ENCODE measurements around the gene PTPRCAP.

The PTPRCAP gene

GRCh38 chr11:67453816-67454732 lies 16.6 kb upstream of the PTPRCAP start:
- Histone ChIP-seq H3K36me3 (no peaks in the 10 kb centered on the region), H3K27me3 (no peaks in the 10 kb centered on the region), H3K4me3 (no peak overlapping the region), H3K9me3 (no peaks in the 10 kb centered on the region), H3K27ac (no peak overlapping the region), H3K4me1 (no peaks in the 10 kb centered on the region)
- intact Hi-C loops (cut with DNase I; ENCODE audit: low total_unique reads): no loop called here
- DNase-seq: no peak
- TF ChIP-seq CTCF (IDR thresholded peaks at IDR 0.05): no peak

GRCh38 chr11:67452141-67452952 lies 14.9 kb upstream of the PTPRCAP start, which contains the start of gene GPR152:
TSS of gene GPR152 (minus strand) at chr11:67452729. CDS start at chr11:67452724, 5 bp downstream.
- intact Hi-C loops (cut with DNase I; ENCODE audit: low total_unique reads): no loop called here
- DNase-seq: no peak
- Histone ChIP-seq H3K27ac (no peak within 1 kb of the TSS), H3K4me1 (no peaks in the 10 kb centered on the region), H3K36me3 (no peaks in the 10 kb centered on the region), H3K27me3 (no peaks in the 10 kb centered on the region), H3K9me3 (no peaks in the 10 kb centered on the region), H3K4me3 (no peak within 1 kb of the TSS)
- TF ChIP-seq CTCF (IDR thresholded peaks at IDR 0.05): no peak

DNA sequence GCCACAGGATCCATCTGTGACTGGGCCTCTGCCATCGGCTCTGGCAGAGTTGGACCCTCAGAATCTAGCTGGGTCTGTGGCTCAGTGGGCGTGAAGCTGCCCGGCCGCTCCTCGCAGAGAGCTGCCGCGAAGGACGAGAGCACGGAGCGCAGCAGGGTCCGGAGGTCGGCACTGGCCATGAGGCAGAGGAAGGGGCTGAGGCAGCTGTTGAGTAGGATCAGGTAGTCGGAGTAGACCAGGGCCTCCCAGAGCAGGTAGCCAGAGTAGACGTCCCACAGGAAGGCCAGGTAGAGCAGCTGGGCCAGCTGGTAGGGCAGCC lies 14.1 kb upstream of the PTPRCAP start:
- TF ChIP-seq CTCF (IDR thresholded peaks at IDR 0.05): no peak
- no peaks in the 10 kb centered on the region for H3K36me3 ChIP-seq
- H3K27ac ChIP-seq: no peak overlapping the region
- DNase-seq: no peak
- H3K4me1 ChIP-seq: no peaks in the 10 kb centered on the region
- intact Hi-C loops (cut with DNase I; ENCODE audit: low total_unique reads): no loop called here
- no peak overlapping the region for H3K4me3 ChIP-seq
- H3K9me3 ChIP-seq: no peaks in the 10 kb centered on the region
- no peaks in the 10 kb centered on the region for H3K27me3 ChIP-seq

- Histone ChIP-seq H3K27ac (no peak overlapping the region), H3K36me3 (no peaks in the 10 kb centered on the region), H3K4me3 (no peak overlapping the region), H3K27me3 (no peaks in the 10 kb centered on the region), H3K9me3 (no peaks in the 10 kb centered on the region), H3K4me1 (no peaks in the 10 kb centered on the region)
- no peak for TF ChIP-seq CTCF (IDR thresholded peaks at IDR 0.05)
- intact Hi-C loops (cut with DNase I; ENCODE audit: low total_unique reads): no loop called here
- DNase-seq: no peak
These were observed 13.5 kb upstream of the PTPRCAP start for GRCh38 chr11:67450796-67451657.

- no peak for DNase-seq
- H3K27ac ChIP-seq: no peak overlapping the region
- peaks cover 0 to 4% (median under 1%) of the 10 kb centered on the region in 4 donors for H3K4me1 ChIP-seq
- H3K27me3 ChIP-seq: no peaks in the 10 kb centered on the region
- intact Hi-C loops (cut with DNase I; ENCODE audit: low total_unique reads): no loop called here
- H3K36me3 ChIP-seq: no peaks in the 10 kb centered on the region
- H3K4me3 ChIP-seq: no peak overlapping the region
- TF ChIP-seq CTCF (IDR thresholded peaks at IDR 0.05): no peak
- no peaks in the 10 kb centered on the region for H3K9me3 ChIP-seq
These were observed 11.8 kb upstream of the PTPRCAP start for GRCh38 chr11:67449116-67449844.

All from tibial artery (tissue), 4 donors.